OCI-M2 (cell line): ENCODE results near the gene XG.
"Not testable (repeated sequence)": the region's sequence is repeated elsewhere in the genome, so short reads cannot be mapped to it uniquely, and the experiment has no call there.

Experiments
- DNase-seq: peaks from one replicate; lab custom pipeline; 2025; ENCODE audit not compliant: unreplicated experiment; lab: John Stamatoyannopoulos, UW

XG gene, protein sequence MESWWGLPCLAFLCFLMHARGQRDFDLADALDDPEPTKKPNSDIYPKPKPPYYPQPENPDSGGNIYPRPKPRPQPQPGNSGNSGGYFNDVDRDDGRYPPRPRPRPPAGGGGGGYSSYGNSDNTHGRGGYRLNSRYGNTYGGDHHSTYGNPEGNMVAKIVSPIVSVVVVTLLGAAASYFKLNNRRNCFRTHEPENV

DNA sequence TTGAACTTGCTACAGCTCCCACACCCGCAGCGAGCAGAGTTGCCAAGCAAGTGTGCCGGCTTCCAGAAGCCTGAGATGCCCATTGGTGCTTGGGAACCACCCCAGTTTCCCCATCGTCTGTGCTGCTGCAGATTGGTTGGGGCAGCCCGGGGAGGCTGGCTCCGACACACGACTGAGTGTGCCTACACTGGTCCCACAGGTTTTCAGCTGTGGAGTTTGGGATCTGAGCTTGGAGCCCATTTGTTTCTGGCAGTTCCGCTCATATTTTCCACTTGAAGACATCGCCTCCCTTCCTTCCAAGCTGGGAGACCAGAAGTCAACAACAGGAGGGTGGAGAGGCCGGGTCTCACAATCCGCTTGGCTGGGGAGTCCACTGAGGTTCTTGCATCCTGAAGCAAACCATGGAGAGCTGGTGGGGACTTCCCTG lies at the start of gene XG:
XG (plus strand) TSS at position 167 of the 427 bp plus-strand sequence; CDS start at position 402, 235 bp downstream.
- not testable (repeated sequence) for DNase-seq

DNA sequence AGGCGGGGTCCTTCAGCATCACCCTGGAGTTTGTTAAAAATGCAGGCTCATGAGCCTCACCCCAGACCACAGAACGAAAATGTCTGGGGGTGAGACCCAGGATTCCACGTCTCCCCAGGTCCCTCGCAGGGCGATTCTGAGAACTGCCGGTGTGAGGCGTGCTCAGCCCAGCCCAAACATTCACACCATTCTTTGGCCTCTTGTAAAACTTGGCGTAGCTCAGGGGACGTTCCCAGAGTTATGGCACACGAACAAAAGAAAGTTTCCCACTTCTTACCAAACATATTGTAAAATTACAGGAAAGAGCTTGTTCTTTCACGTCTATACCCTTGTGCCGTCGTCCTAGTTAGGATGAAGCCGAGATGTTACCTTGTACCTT lies 47.9 kb upstream of the XG start:
- no peak for DNase-seq

DNA sequence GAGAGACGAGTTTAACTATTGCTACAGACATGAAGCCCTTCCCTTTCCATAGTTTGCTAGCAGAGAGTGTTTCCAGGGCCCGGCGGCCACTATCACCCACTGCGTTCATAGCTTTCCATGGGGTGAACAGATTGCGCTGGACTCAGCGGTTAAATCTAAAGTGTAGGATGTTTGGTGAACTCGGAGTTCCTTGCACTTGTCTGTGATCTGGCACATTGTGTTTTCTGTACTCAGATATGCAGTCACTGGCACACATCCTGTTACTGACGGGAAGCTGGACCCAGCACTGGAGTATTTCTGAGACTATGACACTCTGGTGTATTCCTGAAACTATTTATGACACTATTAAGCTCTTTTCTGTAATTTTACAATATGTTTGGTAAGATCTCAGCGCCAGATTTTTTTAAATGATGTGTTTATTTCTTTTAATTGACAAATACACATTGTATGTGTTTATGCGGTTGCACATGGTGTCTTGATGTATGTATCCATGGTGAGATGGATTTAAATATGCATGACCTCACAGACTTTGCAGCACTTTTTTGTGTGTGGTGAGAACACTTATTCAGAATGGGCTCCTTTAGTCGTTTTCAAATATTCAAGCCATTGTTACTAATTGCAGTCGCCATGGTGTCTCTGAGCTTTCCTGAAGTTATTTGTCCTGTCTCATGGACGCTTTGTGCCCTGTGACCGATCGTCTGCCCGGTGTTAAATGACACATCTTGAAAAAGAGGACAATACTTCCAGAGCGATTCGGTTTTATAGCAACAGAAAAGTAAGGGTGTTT lies 46.6 kb upstream of the XG start:
- DNase-seq: no peak

DNA sequence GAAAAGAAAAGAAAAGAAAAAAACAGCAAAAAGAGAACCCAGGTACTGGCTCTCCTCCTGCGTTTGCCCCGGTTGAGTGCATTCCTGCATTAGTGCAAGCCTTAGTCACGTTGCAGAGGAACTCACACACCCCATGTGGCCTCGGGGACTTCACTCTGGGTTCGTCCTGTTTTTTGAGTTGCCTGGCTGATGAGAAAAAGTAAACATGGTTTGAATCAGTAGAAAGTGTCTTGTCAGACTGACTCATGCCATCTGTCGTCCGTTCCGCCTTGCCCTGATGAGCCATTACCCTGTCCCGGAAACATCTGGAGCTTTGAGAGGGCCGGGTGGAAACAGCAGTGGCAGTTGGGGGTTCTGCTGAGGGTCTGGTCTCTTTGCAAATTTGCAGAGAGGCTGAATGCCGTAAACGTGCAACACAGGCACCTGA lies 44.5 kb upstream of the XG start:
- DNase-seq: no peak

DNA sequence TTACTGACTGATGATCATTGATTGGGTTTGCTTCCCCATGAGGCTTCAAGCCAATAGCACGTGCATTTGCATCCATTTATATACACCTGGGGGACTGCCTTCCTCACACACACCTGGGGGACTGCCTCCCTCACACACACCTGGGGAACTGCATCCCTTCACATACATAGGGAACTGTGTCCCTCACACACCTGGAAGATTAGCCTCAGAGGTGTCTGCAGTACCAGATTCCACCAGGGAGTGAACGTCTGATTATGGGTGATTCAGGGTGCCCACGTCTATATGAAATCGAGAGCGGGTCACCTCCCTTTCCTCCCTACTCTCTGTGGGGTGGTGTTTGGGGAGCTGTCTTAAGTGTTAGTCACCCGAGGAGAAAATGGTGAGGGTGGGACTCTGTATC lies 43.8 kb upstream of the XG start:
- no peak for DNase-seq

DNA sequence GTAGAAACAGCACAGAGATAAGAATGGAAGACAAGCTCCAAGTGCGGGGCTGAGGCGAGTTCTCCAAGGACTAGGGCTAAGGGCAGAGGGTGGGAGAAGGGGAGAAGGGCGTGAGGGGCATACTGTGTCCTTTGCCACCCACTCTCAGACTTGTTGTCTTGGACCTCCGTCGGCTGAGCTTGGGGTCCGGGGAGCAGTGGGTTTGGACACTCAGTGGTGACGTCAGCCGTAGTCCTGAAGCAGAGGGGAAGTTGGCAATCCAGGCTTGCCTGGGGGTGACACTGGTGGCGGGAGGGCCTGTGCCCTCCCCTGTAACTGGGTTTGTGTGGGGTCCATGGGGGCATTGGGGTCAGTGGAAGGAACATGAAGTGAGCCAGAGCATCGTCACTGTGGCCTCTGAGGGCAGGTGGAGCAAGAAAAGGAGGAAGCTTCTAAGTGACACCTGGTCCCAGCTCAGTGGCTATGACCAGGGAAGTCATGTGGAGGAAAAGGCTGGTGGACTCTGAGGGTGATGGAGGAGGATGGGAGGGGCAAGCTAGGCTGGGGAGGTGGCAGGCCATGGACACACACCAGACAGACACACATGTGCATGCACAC lies 43.1 kb upstream of the XG start:
- no peak for DNase-seq

DNA sequence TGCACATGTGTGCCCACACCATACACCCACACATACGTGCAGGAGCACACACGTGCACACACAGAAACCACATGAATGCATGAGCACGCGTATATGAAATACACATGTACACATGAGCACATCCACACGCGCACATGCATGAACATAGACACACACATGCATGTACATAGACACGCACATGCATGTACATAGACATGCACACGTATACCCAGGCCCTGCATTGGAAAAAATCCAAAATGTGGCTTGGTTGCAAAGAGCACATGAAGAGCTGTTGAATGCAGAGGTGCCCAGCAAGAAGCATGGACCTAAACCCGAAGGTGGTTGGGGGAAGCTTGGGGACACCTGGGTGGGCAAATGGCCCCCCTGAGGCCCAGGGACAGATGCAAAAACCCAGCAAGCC lies 42.3 kb upstream of the XG start:
- DNase-seq: no peak

DNA sequence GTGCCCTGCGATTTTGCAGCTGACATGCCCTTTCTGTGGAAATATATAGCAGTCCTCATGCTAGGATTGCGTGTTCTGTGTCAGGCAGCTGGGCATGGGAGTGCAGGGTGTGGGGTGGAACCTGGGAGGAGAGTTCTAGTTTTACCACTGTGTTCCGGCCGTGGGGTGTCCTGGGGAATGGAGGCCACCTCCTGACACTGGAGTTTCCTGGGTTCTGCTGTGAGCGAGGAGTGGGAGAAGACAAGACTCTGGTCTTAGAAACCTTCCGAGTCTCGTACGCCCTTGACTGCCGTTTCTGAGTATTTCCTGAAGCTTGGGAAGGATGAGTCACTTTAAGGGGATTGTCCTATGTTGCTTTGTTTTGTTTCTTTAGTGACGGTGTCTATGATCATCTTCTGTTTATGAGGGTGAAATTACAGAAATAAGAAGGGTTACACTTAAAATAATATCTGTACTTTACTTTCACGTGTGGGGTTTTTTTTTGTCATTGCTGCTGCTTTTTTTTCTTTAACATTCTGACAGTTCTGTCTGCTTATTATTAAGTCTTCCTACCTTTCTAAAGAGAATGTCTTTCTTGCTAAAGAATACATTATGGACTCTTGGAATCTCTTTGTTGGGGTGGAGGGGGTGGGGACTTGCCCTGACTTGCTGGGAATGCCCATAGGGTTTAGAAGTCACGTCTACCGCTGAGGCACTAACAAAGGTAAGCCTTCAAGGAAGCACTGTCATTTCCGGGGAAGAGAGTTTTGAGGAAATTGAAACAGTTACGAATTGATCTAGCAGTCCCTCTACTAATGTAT lies 41.6 kb upstream of the XG start:
- no peak for DNase-seq

DNA sequence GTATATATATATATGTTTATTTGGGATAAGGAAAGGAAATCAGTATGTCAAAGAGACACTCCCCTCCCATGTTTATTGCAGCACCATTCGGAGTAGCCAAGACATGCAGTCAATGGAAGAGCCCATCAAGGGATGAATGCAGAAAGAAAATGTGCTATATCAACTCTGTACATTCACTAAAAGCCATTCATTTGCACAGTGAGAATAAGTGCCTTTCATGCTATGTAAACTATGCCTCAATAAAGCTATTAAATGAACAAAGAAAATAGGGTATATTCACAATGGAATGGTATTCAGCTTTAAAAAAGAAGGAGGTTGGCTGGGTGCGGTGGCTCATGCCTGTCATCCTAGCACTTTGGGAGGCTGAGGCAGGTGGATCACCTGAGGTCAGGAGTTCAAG lies 40.4 kb upstream of the XG start:
- DNase-seq: no peak

DNA sequence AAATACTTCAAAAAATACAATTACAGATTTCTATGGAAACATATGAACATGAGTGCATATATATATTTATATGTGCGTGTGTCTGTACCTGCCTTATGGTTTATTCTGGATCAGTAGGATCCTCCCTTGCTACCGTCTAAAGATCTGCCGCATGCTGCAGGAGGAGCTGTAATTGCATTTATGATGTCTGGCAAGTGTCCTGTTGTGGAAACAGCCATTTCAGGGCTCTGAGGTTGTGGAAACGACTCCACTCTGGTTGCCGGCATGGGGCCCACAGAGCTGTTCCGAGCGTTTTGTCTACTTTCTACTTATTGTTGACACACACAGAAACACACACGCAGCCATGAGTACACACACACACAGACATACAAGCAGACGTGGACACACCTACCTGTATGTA lies 39.4 kb upstream of the XG start:
- DNase-seq: no peak

DNA sequence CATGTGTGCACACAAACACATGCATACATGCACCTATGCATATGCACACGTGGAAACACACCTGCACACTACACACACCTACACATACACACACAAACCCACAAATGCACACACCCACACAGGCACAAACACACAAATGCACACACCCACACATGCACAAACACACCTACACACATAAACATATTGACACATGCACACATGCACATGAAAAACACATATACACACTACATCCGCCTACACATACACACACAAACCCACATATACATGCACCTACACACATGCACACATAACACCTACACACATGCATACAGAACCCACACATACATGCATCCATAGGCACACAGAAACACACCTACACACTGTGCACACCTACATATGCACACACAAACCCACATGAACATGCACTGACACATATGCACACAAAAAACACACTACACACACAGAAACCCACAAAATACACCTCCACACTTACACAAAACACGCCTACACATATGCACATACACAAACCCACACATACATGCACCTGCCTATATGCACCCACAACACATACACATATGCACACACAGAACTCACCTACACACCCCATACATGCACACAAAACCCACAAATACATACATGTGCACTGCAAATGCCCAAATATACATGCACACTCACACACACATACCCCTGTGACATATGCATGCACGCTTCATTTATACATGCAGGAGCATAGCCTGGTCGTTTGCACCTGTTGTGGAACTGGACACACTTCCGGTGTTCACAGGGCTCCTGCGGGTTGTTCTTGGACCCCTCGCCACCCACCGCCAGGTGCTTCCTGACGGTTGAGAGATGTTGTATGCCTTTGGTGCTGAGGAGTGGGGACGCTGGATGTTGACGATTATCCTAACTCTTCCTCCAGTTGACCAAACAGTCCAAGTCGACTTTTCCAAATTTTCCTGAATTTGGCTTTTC lies 38.7 kb upstream of the XG start:
- no peak for DNase-seq

DNA sequence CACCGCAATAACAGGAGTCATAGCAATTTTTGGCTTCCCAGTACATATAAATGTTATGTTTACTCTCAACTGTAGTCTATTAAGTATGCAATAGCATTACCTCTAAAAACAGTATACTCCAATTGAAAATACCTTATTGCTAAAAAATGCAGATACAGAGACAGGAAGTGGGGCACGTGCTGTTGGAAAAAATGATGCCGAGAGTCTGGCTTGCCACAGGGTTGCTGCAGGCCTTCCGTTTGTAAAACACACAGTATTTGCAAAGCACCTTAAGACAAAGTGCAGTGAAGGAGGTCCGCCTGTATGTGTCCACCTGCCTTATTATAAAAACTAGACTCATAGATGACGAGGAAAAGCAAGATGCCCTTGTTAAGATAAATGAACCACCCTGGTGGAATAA lies 37.3 kb upstream of the XG start:
- no peak for DNase-seq

DNA sequence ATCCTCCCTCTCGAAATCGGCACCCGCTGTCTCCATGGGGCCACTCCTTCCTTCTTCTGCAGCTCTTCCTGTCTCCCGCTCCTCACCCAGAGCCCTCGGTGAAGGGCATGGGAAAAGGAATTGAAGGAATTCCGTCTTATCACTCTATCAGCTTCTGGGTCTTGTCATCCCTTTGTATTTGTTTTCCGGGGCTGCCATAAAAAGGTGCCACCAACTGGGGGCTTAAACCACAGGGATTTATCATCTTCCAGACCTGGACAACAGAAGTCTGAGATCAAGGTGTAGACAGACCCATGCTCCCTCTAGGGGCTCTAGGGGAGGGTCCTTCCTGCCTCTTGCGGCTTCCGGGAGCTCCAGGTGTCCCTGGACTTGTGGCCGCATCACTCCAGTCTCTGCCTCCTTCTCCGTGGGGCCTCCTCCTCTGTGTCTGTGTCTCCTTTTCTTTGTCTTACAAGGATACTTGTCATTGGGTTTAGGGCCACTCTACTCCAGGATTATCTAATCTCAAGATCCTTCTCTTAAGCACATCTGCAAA lies 36.7 kb upstream of the XG start:
- DNase-seq: no peak

DNA sequence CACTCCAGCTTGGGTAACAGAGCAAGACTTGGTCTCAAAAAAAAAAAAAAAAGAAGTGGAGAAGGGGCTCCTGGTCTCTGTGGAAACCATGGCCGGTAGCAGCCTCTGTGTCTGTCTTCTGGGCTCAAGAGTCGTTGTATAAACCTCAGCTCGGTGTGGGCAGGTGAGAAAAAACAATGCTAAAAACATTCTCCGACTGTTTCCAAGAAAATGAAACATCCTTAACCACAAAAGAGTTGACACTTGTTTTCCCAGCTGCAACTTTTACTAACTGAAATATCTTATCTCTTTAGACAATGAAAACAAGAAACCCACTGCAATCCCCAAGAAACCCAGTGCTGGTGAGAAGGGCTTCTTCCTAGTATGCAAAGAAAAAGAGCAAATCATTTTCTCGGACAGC lies 34.5 kb upstream of the XG start:
- DNase-seq: no peak

DNA sequence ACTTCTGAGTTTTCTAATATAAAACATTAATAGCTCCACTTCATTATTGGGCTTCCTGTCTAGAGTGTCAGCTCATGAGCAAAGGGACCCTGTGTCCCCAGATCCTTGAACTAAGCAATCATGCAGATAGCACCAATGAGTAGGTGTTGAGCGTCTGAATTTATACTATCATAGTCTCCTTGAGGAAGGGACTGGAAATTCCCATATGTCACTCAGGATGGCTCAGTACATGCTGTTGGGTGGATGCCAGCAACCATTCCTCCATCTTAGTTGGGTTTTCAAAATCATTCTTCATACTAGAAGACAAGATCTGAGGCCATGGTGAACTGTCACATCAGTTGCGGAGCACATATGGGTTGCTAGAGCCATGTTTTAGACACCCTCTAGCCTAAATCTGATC lies 33.0 kb upstream of the XG start:
- DNase-seq: no peak

DNA sequence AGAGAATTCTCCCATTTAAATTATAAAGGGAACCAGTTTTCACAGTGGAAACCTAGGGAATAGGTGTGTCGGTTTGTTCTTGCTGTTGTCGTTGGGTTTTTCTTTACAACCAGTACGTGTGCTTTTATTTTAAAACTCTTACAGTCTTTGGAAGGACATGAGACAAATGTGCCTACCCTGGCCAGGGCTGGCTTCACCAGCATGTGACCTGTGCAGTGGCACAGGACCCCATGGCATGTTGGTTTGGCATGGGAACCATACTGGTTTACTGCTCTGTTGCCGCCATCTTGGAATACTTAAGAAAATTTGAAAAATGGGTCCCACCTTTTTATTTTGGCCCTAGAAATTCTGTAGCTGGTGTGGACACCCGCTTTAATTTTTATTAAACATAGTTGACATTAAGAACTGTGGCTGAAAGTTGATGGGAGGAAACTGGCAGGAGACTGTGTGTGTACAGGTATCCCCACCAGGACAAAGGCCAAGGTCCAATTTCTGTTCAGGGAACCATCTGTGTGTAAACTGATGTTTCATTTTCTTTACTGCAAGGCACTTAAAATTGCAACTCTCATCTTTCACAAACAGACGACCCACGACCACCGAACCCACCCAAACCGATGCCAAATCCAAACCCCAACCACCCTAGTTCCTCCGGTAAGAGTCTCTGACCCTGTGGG lies 31.9 kb upstream of the XG start:
- DNase-seq: no peak

DNA sequence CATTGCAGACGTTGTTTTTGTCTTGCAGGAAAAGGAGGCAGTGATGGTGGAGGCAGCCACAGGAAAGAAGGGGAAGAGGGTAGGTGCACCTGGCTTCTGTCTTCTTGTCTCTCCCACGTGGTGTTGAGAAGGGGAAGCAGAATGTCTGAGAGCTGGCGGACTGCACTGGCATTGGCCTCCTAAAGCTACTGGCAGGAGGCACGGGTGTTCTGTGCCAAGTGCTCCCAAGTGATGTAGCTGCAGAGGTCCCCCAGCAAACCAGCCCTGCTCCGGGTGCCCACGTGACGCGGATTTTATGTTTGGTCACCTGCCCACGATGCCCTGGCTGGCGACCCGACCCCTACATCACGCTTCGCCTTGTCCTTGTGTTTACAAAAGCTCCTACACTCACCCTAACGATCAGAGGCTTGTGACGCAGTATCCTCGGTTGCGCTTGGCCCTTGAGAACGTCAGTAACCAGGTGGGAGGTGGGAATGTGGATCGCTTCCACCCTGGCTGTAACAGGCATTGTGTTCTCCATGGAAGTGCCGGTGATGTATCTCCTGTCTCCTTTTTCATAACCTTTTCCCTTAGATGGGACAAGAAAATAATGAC lies 28.5 kb upstream of the XG start:
- no peak for DNase-seq

DNA sequence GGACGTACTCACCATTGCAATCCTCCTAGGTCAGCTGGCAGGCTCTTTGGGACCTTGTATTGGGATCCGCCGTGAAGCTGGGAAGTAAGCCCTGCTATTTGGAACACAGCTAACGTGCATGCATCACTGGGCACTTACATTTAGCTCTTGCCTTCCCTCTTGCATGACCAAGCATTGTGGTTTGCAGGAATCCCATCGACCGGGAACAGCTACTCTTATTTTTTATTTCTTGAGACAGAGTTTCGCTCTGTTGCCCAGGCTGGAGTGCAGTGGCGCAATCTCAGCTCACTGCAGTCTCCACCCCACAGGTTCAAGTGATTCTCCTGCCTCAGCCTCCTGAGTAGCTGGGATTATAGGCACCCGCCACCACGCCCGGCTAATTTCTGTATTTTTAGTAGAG lies 24.6 kb upstream of the XG start:
- not testable (repeated sequence) for DNase-seq

DNA sequence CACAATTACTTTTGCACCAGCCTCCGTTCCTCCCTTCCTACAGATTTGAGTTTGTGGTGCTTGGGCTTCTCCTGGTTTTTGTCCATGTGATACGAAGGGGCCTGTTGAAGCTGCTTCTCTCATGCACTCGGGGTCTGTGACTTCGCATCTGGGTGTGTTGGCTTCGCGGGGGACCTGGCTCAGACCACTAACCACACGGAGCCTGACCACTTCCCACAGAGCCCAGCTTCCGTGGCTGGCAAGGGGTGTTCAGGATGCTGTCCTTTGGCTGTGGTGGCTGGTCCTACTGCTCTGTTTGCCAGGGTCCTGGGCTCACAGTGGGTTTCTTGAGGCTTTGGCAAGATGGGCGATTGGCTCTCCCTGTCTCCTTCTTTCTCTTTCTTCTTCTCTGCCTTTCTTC lies 19.8 kb upstream of the XG start:
- no peak for DNase-seq
